Naive thymus-derived CD8-positive, alpha-beta T cell (primary cell): Measurements from ENCODE around the gene PPP1R14C. TPM values are rescaled to one million over a fixed set of nuclear protein-coding genes. Genes with fewer than 3 reads are reported as not detected.
A peak's percentile ranks its signal among the peaks of the same experiment; 100 is the strongest.

Source experiments
- ATAC-seq, 2 donors: fragments of 150-1000 bp; cut with Tn5 transposase in 1 of 2; sonication (Bioruptor Pico), chemical (Tn5 transposase) in 1 of 2; 1 replicate in 1 of 2; 2 replicates in 1 of 2; pipeline ENCODE4 v1.10.0; 2021; ENCODE audit warnings: mild to moderate bottlenecking in 2 of 2, moderate library complexity in 2 of 2
- POLR2A ChIA-PET: fragments of 350-600 bp; sonication (Branson Sonifier 250); formaldehyde crosslinking; loops from one replicate; lab custom pipeline; 2021; ENCODE audit warnings: antibody characterized with exemption; lab: Charles Lee
- DNase-seq, 10 donors: peaks; one replicate each; pipeline versions ENCODE4 v3.0.0 to v3.0.0-alpha.2; 2020 to 2022
- H3K27ac Mint-ChIP-seq, 10 donors: one replicate each; pipeline ENCODE4 v1.8.0; 2020 to 2022; ENCODE audit warnings: mild to moderate bottlenecking in 10 of 10, mixed read lengths in 10 of 10, moderate library complexity in 4 of 10, inconsistent platforms in 1 of 10
- H3K27me3 Mint-ChIP-seq, 5 donors: one replicate each; pipeline ENCODE4 v1.8.0; 2021 to 2022; ENCODE audit warnings: mixed read lengths in 5 of 5
- H3K36me3 Mint-ChIP-seq, 3 donors: one replicate each; pipeline ENCODE4 v1.8.0; 2020 to 2022; ENCODE audit warnings: mixed read lengths in 3 of 3, mild to moderate bottlenecking in 2 of 3, inconsistent platforms in 1 of 3
- H3K4me1 Mint-ChIP-seq, 4 donors: one replicate each; pipeline ENCODE4 v1.8.0; 2021 to 2022; ENCODE audit warnings: mixed read lengths in 4 of 4
- H3K4me3 Mint-ChIP-seq, 10 donors: one replicate each; pipeline ENCODE4 v1.8.0; 2020 to 2022; ENCODE audit warnings: mild to moderate bottlenecking in 10 of 10, mixed read lengths in 10 of 10, moderate library complexity in 6 of 10, inconsistent platforms in 1 of 10
- H3K9me3 Mint-ChIP-seq, 9 donors: one replicate each; pipeline ENCODE4 v1.8.0; 2020 to 2022; ENCODE audit warnings: mixed read lengths in 9 of 9, mild to moderate bottlenecking in 3 of 9, inconsistent platforms in 1 of 9, moderate library complexity in 1 of 9
- polyA plus RNA-seq, 3 donors: library from polyadenylated mRNA; unstranded; fragments of 300-500 nt; fragmentation: Illumina TruSeq; gene quantifications; one replicate each; pipeline ENCODE4 v1.2.3, GENCODE V29; 2021
- total RNA-seq, 8 experiments: library from RNA in 2 of 8; stranded (reverse) in 2 of 8; gene quantifications; one replicate each; pipeline ENCODE4 v1.2.3 and lab custom pipeline; 2021 to 2026

Gene PPP1R14C
- total and polyA plus RNA-seq, 5 experiments from 2014 or later, result 0.24 TPM; not detected in 4

- Mint-ChIP-seq H3K4me1 (peaks cover 0 to 4% (median 0%) of the 10 kb centered on the region in 4 donors), H3K9me3 (no peaks in the 10 kb centered on the region), H3K27ac (no peak overlapping the region), H3K4me3 (no peak overlapping the region), H3K36me3 (no peaks in the 10 kb centered on the region), H3K27me3 (peaks cover 3 to 23% (median 5%) of the 10 kb centered on the region in 5 donors)
- ATAC-seq (no peak), DNase-seq (no peak)
- POLR2A ChIA-PET, result no interaction called here
These were observed 127.6 kb downstream of the PPP1R14C start for GRCh38 chr6:150270330-150271052.

- H3K9me3 Mint-ChIP-seq, result no peaks in the 10 kb centered on the region
- H3K4me3 Mint-ChIP-seq, result no peak overlapping the region
- POLR2A ChIA-PET, result no interaction called here
- no peaks in the 10 kb centered on the region for H3K36me3 Mint-ChIP-seq
- peaks cover 0 to 4% (median 0%) of the 10 kb centered on the region in 4 donors for H3K4me1 Mint-ChIP-seq
- ATAC-seq (no peak), DNase-seq (no peak)
- no peak overlapping the region for H3K27ac Mint-ChIP-seq
- H3K27me3 Mint-ChIP-seq, result peaks cover 3 to 23% (median 5%) of the 10 kb centered on the region in 5 donors
These were observed 128.3 kb downstream of the PPP1R14C start for GRCh38 chr6:150271172-150271500.

- ATAC-seq, result no peak
These were observed 128.8 kb downstream of the PPP1R14C start for GRCh38 chr6:150271501-150272263.

GRCh38 chr6:150272264-150272975 lies 129.6 kb downstream of the PPP1R14C start:
- ATAC-seq, result no peak
- no peak overlapping the region for H3K4me3 Mint-ChIP-seq
- no peaks in the 10 kb centered on the region for H3K36me3 Mint-ChIP-seq
- H3K4me1 Mint-ChIP-seq, result peaks cover 0 to 4% (median 0%) of the 10 kb centered on the region in 4 donors
- H3K9me3 Mint-ChIP-seq, result no peaks in the 10 kb centered on the region
- H3K27ac Mint-ChIP-seq, result no peak overlapping the region
- peaks cover 1 to 22% (median 5%) of the 10 kb centered on the region in 5 donors for H3K27me3 Mint-ChIP-seq
- DNase-seq, result no peak
- POLR2A ChIA-PET, result no interaction called here

More at GRCh38 chr6:150271501-150272263, 128.8 kb downstream of the PPP1R14C start:
- H3K27ac Mint-ChIP-seq, result no peak overlapping the region
- no peaks in the 10 kb centered on the region for H3K36me3 Mint-ChIP-seq
- H3K9me3 Mint-ChIP-seq, result no peaks in the 10 kb centered on the region
- H3K27me3 Mint-ChIP-seq, result peaks cover 3 to 23% (median 5%) of the 10 kb centered on the region in 5 donors
- POLR2A ChIA-PET, result no interaction called here
- H3K4me1 Mint-ChIP-seq, result peaks cover 0 to 4% (median 0%) of the 10 kb centered on the region in 4 donors
- no peak for DNase-seq
- no peak overlapping the region for H3K4me3 Mint-ChIP-seq

GRCh38 chr6:150272976-150273315 lies 130.1 kb downstream of the PPP1R14C start:
- Mint-ChIP-seq H3K27ac (no peak overlapping the region), H3K9me3 (no peaks in the 10 kb centered on the region), H3K27me3 (peaks cover 1 to 17% (median 5%) of the 10 kb centered on the region in 5 donors), H3K36me3 (no peaks in the 10 kb centered on the region), H3K4me1 (peaks cover 0 to 4% (median 0%) of the 10 kb centered on the region in 4 donors), H3K4me3 (no peak overlapping the region)
- no peak for DNase-seq
- POLR2A ChIA-PET, result no interaction called here
- no peak for ATAC-seq

DNA sequence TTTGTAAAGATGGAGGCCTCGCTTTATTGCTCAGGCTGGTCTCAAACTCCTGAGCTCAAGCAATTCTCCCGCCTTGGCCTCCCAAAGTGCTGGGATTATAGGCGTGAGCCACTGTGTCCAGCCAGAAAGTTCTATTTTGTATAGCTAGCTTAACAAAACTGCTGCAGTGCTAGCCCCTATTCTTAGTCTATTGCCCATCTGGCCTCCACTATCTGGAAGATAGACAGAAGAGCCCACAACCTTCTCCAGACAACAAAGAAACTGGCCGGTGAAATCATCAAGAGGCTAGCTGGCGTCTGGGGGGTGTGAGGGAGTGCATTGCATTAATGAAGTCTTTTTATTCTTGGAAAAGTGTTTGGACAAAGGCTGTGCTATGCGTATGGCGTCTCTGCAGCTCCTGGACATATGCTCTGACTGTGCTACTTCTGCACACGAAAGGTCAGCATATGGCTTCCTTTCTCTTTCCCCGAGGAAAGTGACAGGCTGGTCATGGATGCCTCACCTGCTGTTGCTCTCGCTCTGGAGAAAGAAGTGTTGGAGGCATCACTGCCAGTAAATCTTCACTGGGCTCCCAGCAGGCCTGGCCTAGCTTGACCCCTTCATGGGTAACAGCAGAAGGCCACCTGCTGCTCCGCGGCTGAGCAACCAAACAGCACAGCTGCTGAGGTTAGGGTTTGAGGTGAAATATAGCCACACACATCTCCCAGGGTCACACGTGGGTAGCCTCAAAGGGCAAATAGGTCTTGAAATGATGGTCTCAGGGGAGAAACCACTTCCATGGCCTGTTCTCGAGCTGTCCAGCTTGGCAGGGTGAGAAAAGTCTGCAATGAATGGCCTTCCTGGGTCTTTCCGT lies 130.8 kb downstream of the PPP1R14C start:
- DNase-seq, result no peak
- H3K4me3 Mint-ChIP-seq, result peak overlapping the region in 1 of 10 donors; percentile 18
- H3K27ac Mint-ChIP-seq, result no peak overlapping the region
- POLR2A ChIA-PET, result no interaction called here
- H3K27me3 Mint-ChIP-seq, result peaks cover 3 to 15% (median 6%) of the 10 kb centered on the region in 5 donors
- H3K4me1 Mint-ChIP-seq, result peaks cover 0 to 4% (median 0%) of the 10 kb centered on the region in 4 donors
- H3K9me3 Mint-ChIP-seq, result no peaks in the 10 kb centered on the region
- ATAC-seq, result no peak
- no peaks in the 10 kb centered on the region for H3K36me3 Mint-ChIP-seq

- Mint-ChIP-seq H3K4me1 (peaks cover 0 to 4% (median 0%) of the 10 kb centered on the region in 4 donors), H3K9me3 (no peaks in the 10 kb centered on the region), H3K4me3 (no peak overlapping the region), H3K36me3 (no peaks in the 10 kb centered on the region), H3K27me3 (peaks cover 11 to 21% (median 14%) of the 10 kb centered on the region in 5 donors), H3K27ac (no peak overlapping the region)
- DNase-seq, result no peak
- ATAC-seq, result no peak
- POLR2A ChIA-PET, result no interaction called here
These were observed 132.6 kb downstream of the PPP1R14C start for GRCh38 chr6:150275489-150275888.

DNA sequence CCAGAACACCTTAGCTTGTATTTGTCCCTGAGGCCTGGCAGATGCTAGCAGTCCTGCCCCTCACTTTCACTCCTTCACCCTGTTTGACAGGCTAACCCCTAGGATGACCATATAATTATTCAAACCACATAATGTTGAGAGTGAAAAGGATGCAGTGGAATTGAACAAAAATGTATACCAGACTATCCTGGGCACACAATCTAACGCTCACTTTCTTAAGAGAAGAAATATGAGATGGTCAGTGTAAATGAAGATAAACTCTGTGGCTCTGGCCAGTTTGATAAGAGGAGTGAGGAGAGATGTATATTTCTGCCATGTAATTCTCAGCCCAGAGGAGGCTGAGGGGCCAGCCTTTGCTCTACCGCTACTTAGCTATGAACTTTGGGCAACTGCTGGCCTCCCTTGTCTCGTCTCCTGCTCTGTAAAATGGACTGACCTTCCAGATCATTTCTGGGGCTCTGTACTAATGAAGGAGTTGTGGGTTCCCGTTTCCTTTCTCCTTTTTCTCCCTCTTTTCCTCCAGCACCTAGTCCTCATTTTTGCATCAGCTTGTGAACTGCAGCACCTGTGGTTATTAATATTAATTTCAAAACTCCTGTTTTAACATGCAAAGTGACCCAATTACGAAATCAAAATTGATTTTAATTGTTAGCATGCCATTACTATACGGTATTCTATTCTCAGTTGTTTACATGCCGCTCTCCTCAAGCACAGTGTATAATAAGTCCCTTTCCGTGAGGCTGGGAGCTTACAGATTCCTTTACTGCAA lies 133.5 kb downstream of the PPP1R14C start:
- ATAC-seq, result no peak

DNA sequence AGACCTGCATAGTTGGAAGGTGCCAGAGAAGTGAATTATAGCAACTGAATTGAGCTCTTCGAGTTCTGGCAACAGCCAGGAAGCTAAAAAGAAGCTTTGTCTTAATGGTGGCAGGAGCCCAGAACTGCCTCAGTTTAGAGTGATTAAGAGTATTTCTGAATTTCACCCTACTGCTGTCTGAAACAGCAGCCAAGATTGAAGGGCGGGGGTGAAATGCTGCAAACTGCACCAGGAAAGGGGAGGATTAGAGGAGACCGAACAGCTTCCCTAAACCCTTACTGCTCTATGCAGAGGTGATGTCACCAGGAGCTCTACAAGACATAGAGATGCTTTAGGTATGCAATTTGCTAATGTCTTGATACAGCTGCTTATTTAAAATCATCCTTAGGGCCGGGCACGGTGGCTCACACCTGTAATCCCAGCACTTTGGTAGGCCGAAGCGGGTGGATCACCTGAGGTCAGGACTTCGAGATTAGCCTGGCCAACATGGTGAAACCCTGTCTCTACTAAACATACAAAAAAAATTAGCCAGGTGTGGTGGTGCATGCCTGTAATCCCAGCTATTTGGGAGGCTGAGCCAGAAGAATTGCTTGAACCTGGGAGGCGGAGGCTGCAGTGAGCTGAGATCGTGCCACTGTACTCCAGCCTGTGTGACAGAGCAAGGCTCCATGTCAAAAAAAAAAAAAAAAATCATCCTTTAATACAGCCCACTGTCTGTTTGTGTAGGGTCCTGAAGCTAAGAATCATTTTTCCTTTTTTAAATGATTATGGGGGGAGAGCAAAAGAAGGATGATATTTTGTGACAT lies 134.3 kb downstream of the PPP1R14C start:
- Mint-ChIP-seq H3K4me3 (no peak overlapping the region), H3K27ac (no peak overlapping the region), H3K27me3 (peaks cover 11 to 24% (median 17%) of the 10 kb centered on the region in 5 donors), H3K9me3 (peaks cover 0 to 2% (median 0%) of the 10 kb centered on the region in 9 donors), H3K36me3 (no peaks in the 10 kb centered on the region), H3K4me1 (peaks cover 0 to 4% (median 0%) of the 10 kb centered on the region in 4 donors)
- POLR2A ChIA-PET, result no interaction called here
- ATAC-seq, result no peak
- no peak for DNase-seq

More for the DNA sequence above, 133.5 kb downstream of the PPP1R14C start:
- peaks cover 0 to 2% (median 0%) of the 10 kb centered on the region in 9 donors for H3K9me3 Mint-ChIP-seq
- no peak for DNase-seq
- H3K27me3 Mint-ChIP-seq, result peaks cover 11 to 24% (median 14%) of the 10 kb centered on the region in 5 donors
- no peak overlapping the region for H3K27ac Mint-ChIP-seq
- peaks cover 0 to 4% (median 0%) of the 10 kb centered on the region in 4 donors for H3K4me1 Mint-ChIP-seq
- POLR2A ChIA-PET, result no interaction called here
- H3K36me3 Mint-ChIP-seq, result no peaks in the 10 kb centered on the region
- no peak overlapping the region for H3K4me3 Mint-ChIP-seq

DNA sequence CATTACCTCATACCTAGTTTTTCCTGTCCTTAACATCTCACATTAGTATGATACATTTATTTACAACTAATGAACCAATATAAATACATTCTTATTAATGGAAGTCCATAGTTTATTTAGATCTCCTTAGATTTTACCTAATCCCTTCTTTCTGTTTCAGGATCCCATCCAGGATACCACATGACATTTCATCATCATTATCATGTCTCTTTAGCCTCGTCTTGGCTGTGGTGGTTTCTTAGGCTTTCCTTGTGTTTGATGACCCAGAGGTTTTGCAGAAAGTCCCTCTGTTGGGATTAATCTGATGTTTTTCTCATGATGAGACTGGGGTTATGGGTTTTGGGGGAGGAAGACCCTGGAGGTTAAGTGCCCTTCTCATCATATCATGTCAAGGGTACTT lies 136.7 kb downstream of the PPP1R14C start:
- Mint-ChIP-seq H3K9me3 (peaks cover 0 to 5% (median 0%) of the 10 kb centered on the region in 9 donors), H3K4me1 (no peaks in the 10 kb centered on the region), H3K36me3 (no peaks in the 10 kb centered on the region), H3K27ac (no peak overlapping the region), H3K4me3 (no peak overlapping the region), H3K27me3 (peaks cover 10 to 30% (median 22%) of the 10 kb centered on the region in 5 donors)
- DNase-seq, result no peak
- POLR2A ChIA-PET, result no interaction called here
- ATAC-seq, result no peak

- H3K4me3 Mint-ChIP-seq, result no peak overlapping the region
- ATAC-seq, result no peak
- POLR2A ChIA-PET, result no interaction called here
- no peaks in the 10 kb centered on the region for H3K36me3 Mint-ChIP-seq
- DNase-seq, result no peak
- no peaks in the 10 kb centered on the region for H3K4me1 Mint-ChIP-seq
- peaks cover 0 to 5% (median 0%) of the 10 kb centered on the region in 9 donors for H3K9me3 Mint-ChIP-seq
- peaks cover 15 to 38% (median 28%) of the 10 kb centered on the region in 5 donors for H3K27me3 Mint-ChIP-seq
- no peak overlapping the region for H3K27ac Mint-ChIP-seq
These were observed 137.9 kb downstream of the PPP1R14C start for GRCh38 chr6:150280703-150281102.
